H9 (cell line): ENCODE measurements around the gene RAD1. TPM values are rescaled to one million over a fixed set of nuclear protein-coding genes. Genes with fewer than 3 reads are reported as not detected.

Experiments
- DNase-seq: peaks from one replicate; pipeline ENCODE4 v3.0.0-alpha.2; 2017
- H2AFZ ChIP-seq: one replicate; pipeline ENCODE4 v1.6.1; 2013; ENCODE audit warnings: mild to moderate bottlenecking, low read length, control low read depth, moderate library complexity
- H2AK5ac ChIP-seq: 2 replicates; pipeline ENCODE4 v1.6.1; 2013; ENCODE audit warnings: low read length, control low read depth, mixed read lengths; ENCODE audit not compliant: insufficient read length
- H2BK120ac ChIP-seq: one replicate; pipeline ENCODE4 v1.6.1; 2013; ENCODE audit warnings: low read depth, mild to moderate bottlenecking, low read length, control low read depth, inconsistent platforms; ENCODE audit not compliant: poor library complexity, severe bottlenecking
- H2BK12ac ChIP-seq: 2 replicates; pipeline ENCODE4 v1.6.1; 2013; ENCODE audit warnings: low read length, control low read depth, mixed read lengths, low read depth; ENCODE audit not compliant: insufficient read length
- H2BK15ac ChIP-seq: 2 replicates; pipeline ENCODE4 v1.6.1; 2013; ENCODE audit warnings: low read depth, low read length, control low read depth
- H2BK20ac ChIP-seq: one replicate; pipeline ENCODE4 v1.6.1; 2013; ENCODE audit warnings: low read depth, mild to moderate bottlenecking, low read length, control low read depth, inconsistent platforms; ENCODE audit not compliant: poor library complexity, severe bottlenecking
- H2BK5ac ChIP-seq: 2 replicates; pipeline ENCODE4 v1.6.1; 2013; ENCODE audit warnings: low read length, control low read depth, mixed read lengths; ENCODE audit not compliant: insufficient read length
- H3K14ac ChIP-seq: 2 replicates; pipeline ENCODE4 v1.6.1; 2013; ENCODE audit warnings: low read length, control low read depth; ENCODE audit not compliant: insufficient read depth
- H3K18ac ChIP-seq: 2 replicates; pipeline ENCODE4 v1.6.1; 2013; ENCODE audit warnings: low read depth, mild to moderate bottlenecking, mixed read lengths, low read length, control low read depth; ENCODE audit not compliant: insufficient read length
- H3K23ac ChIP-seq: 2 replicates; pipeline ENCODE4 v1.6.1; 2013; ENCODE audit warnings: low read length, control low read depth, mixed read lengths, low read depth; ENCODE audit not compliant: insufficient read length
- H3K23me2 ChIP-seq: 2 replicates; pipeline ENCODE4 v1.6.1; 2013; ENCODE audit warnings: low read depth, mild to moderate bottlenecking, mixed read lengths, low read length, control low read depth; ENCODE audit not compliant: insufficient read length, poor library complexity, severe bottlenecking
- H3K27ac ChIP-seq: 2 replicates; pipeline ENCODE4 v1.5.1; 2013; ENCODE audit warnings: low read length, control low read depth, mixed read lengths, low read depth; ENCODE audit not compliant: insufficient read length
- H3K27me3 ChIP-seq: 2 replicates; pipeline ENCODE4 v1.6.1; 2013; ENCODE audit warnings: low read length, control low read depth, inconsistent platforms; ENCODE audit not compliant: insufficient read depth
- H3K4ac ChIP-seq: 2 replicates; pipeline ENCODE4 v1.6.1; 2013; ENCODE audit warnings: low read depth, mild to moderate bottlenecking, control low read depth, inconsistent platforms, low read length, moderate library complexity
- H3K4me1 ChIP-seq: 2 replicates; pipeline ENCODE4 v1.6.1; 2013; ENCODE audit warnings: low read length, control low read depth, inconsistent platforms; ENCODE audit not compliant: insufficient read depth
- H3K4me2 ChIP-seq: 2 replicates; pipeline ENCODE4 v1.6.1; 2013; ENCODE audit warnings: low read length, control low read depth, mixed read lengths; ENCODE audit not compliant: insufficient read length, insufficient read depth
- H3K56ac ChIP-seq: 2 replicates; pipeline ENCODE4 v1.6.1; 2013; ENCODE audit warnings: low read depth, mild to moderate bottlenecking, mixed read lengths, low read length, control low read depth; ENCODE audit not compliant: insufficient read length
- H3K79me1 ChIP-seq: 2 replicates; pipeline ENCODE4 v1.6.1; 2013; ENCODE audit warnings: low read depth, mild to moderate bottlenecking, moderate library complexity, low read length, control low read depth, inconsistent platforms; ENCODE audit not compliant: insufficient read depth, poor library complexity, severe bottlenecking
- H3K79me2 ChIP-seq: 2 replicates; pipeline ENCODE4 v1.6.1; 2013; ENCODE audit warnings: low read length, control low read depth, inconsistent platforms; ENCODE audit not compliant: insufficient read depth
- H3K9ac ChIP-seq: 2 replicates; pipeline ENCODE4 v1.6.1; 2013; ENCODE audit warnings: low read length, control low read depth, mixed read lengths; ENCODE audit not compliant: insufficient read length; ENCODE audit errors: extremely low read depth
- H3K9me3 ChIP-seq: one replicate; pipeline ENCODE4 v1.6.1; 2013; ENCODE audit warnings: low read depth, low read length, inconsistent platforms; ENCODE audit not compliant: control insufficient read depth
- H3T11ph ChIP-seq: one replicate; pipeline ENCODE4 v1.6.1; 2013; ENCODE audit warnings: mild to moderate bottlenecking, low read length, control low read depth, inconsistent platforms
- H4K20me1 ChIP-seq: one replicate; pipeline ENCODE4 v1.6.1; 2013; ENCODE audit not compliant: control insufficient read depth, insufficient read length, insufficient read depth
- H4K5ac ChIP-seq: 2 replicates; pipeline ENCODE4 v1.6.1; 2013; ENCODE audit warnings: low read depth, mild to moderate bottlenecking, mixed read lengths, low read length, control low read depth; ENCODE audit not compliant: insufficient read length
- H4K8ac ChIP-seq: replicated peaks from 2 replicates; pipeline ENCODE4 v1.6.1; 2013; ENCODE audit warnings: low read length, control low read depth, mixed read lengths, low read depth; ENCODE audit not compliant: insufficient read length
- H4K91ac ChIP-seq: 2 replicates; pipeline ENCODE4 v1.6.1; 2013; ENCODE audit warnings: low read depth, mild to moderate bottlenecking, moderate library complexity, mixed read lengths, low read length, control low read depth; ENCODE audit not compliant: insufficient read length
- H3K27ac Mint-ChIP-seq, 3 experiments: 2 replicates in 2 of 3; 3 replicates in 1 of 3; pipeline ENCODE4 v1.8.0; 2020 to 2021; ENCODE audit warnings: mixed read lengths in 3 of 3, mild to moderate bottlenecking in 1 of 3, moderate library complexity in 1 of 3
- H3K27me3 Mint-ChIP-seq: 2 replicates; pipeline ENCODE4 v1.8.0; 2021; ENCODE audit warnings: low read depth, mild to moderate bottlenecking, moderate library complexity, mixed read lengths
- H3K36me3 Mint-ChIP-seq, 3 experiments: 2 replicates in 2 of 3; 3 replicates in 1 of 3; pipeline ENCODE4 v1.8.0; 2020 to 2021; ENCODE audit warnings: low read depth in 3 of 3, mixed read lengths in 3 of 3; ENCODE audit not compliant: insufficient read depth in 1 of 3
- H3K4me1 Mint-ChIP-seq, 2 experiments: 2 replicates each; pipeline ENCODE4 v1.8.0; 2020; ENCODE audit warnings: mixed read lengths in 2 of 2
- H3K4me3 Mint-ChIP-seq, 2 experiments: 2 replicates in 1 of 2; 3 replicates in 1 of 2; pipeline ENCODE4 v1.8.0; 2020 to 2021; ENCODE audit warnings: mild to moderate bottlenecking in 2 of 2, mixed read lengths in 2 of 2, moderate library complexity in 1 of 2
- H3K9me3 Mint-ChIP-seq, 2 experiments: 2 replicates in 1 of 2; 3 replicates in 1 of 2; pipeline ENCODE4 v1.8.0; 2020; ENCODE audit warnings: mild to moderate bottlenecking in 2 of 2, mixed read lengths in 2 of 2, moderate library complexity in 1 of 2
- WGBS: extraction: QIAGEN DNeasy Blood & Tissue Kit; methylation state at CpG from one replicate; pipeline ENCODE4 v1.1.7; 2013; ENCODE audit warnings: missing lambda C conversion rate, low lambda C conversion rate, mixed read lengths; ENCODE audit not compliant: insufficient read length; ENCODE audit errors: extremely low coverage; 5-methylcytosine and 5-hydroxymethylcytosine counted together
- total RNA-seq: library from RNA; stranded (reverse); gene quantifications from 2 replicates; pipeline ENCODE4 v1.2.1, GENCODE V29; 2021
- TF ChIP-seq, protein P1 (sequence below): fragments of 200-600 bp; sonication (generic); conservative IDR thresholded peaks from 3 replicates; pipeline ENCODE4 v1.8.0; 2021; ENCODE audit warnings: antibody characterized with exemption, mild to moderate bottlenecking

Gene RAD1
- total RNA-seq, 1 experiment from 2014 or later: 39.5 TPM

DNA sequence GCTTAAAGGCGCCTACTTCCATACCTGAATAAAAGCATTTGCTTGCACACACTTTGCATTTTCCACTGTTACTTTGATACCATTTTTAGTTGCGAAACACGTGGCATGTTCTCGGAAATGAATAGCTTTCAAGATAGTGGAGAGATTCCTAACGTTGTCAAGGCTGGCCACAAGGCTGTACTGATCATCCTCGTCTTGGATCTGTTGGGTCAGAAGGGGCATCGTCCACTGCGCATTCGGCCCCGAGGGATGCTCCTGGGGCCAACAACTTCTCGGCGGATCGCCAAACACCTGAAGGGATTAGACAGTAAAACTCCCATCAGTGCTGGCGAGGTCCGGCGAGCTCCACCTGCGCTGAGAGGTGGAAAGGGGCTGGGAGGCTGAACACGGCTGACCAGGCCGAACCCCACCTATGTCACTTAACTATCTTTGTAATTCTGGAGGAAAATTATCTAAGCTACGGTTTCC lies 599 bp downstream of the RAD1 start:
- WGBS: no CpG with 5 or more reads among the region's 20 CpGs
- DNase-seq: peak; percentile 42
- H3K79me1 ChIP-seq: no peaks in the 10 kb centered on the region
- no peak overlapping the region for H3K4ac ChIP-seq
- H3K4me2 ChIP-seq: peak overlapping the region; percentile 95
- Mint-ChIP-seq H3K9me3 (no peaks in the 10 kb centered on the region), H3K27ac (no peak overlapping the region; a peak in 2 of 7 replicates), H3K4me3 (no peak overlapping the region), H3K27me3 (no peaks in the 10 kb centered on the region), H3K4me1 (peaks cover 21 to 25% of the 10 kb centered on the region in 2 experiments), H3K36me3 (peaks cover 31 to 57% (median 48%) of the 10 kb centered on the region in 3 experiments; a peak in 6 of 7 replicates)
- H3K14ac ChIP-seq: no peak overlapping the region; the same call in 1 of the 2 replicates
- H3K4me1 ChIP-seq: no peaks in the 10 kb centered on the region
- H3K79me2 ChIP-seq: peaks cover 30% of the 10 kb centered on the region
- no peak overlapping the region for H2BK15ac ChIP-seq
- H3K27me3 ChIP-seq: no peaks in the 10 kb centered on the region
- H3K23me2 ChIP-seq: peaks cover 5% of the 10 kb centered on the region
- no peak overlapping the region for H2BK5ac ChIP-seq
- H2BK20ac ChIP-seq: no peak overlapping the region
- TF ChIP-seq, protein P1, sequence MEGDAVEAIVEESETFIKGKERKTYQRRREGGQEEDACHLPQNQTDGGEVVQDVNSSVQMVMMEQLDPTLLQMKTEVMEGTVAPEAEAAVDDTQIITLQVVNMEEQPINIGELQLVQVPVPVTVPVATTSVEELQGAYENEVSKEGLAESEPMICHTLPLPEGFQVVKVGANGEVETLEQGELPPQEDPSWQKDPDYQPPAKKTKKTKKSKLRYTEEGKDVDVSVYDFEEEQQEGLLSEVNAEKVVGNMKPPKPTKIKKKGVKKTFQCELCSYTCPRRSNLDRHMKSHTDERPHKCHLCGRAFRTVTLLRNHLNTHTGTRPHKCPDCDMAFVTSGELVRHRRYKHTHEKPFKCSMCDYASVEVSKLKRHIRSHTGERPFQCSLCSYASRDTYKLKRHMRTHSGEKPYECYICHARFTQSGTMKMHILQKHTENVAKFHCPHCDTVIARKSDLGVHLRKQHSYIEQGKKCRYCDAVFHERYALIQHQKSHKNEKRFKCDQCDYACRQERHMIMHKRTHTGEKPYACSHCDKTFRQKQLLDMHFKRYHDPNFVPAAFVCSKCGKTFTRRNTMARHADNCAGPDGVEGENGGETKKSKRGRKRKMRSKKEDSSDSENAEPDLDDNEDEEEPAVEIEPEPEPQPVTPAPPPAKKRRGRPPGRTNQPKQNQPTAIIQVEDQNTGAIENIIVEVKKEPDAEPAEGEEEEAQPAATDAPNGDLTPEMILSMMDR: no peak
- no peaks in the 10 kb centered on the region for H4K20me1 ChIP-seq
- H4K8ac ChIP-seq: no peak overlapping the region
- H3K18ac ChIP-seq: no peak overlapping the region
- H4K5ac ChIP-seq: no peak overlapping the region
- H3K9me3 ChIP-seq: no peaks in the 10 kb centered on the region
- peak overlapping the region; percentile 90 for H3K9ac ChIP-seq
- no peak overlapping the region for H2AK5ac ChIP-seq
- H4K91ac ChIP-seq: no peak overlapping the region
- no peak overlapping the region for H3K56ac ChIP-seq
- no peak overlapping the region for H3K23ac ChIP-seq
- no peak overlapping the region for H2BK120ac ChIP-seq
- H2AFZ ChIP-seq: peak overlapping the region; percentile 6
- H2BK12ac ChIP-seq: no peak overlapping the region
- peak overlapping the region; percentile 2 for H3K27ac ChIP-seq
- no peak overlapping the region for H3T11ph ChIP-seq
